NCI-H1048 (cell line): Measurements from ENCODE around the gene TMEM138.

ENCODE experiments used
- DNase-seq: peaks from one replicate; lab custom pipeline; 2025; lab: John Stamatoyannopoulos, UW

The TMEM138 gene

GRCh38 chr11:61361741-61362541, at the start of gene TMEM138, which contains the start of gene CYB561A3:
TSS of gene TMEM138 (plus strand) at chr11:61362374. CDS start at chr11:61364391, 2,017 bp downstream.
TSS of gene CYB561A3 (minus strand) at chr11:61361882. CDS start at chr11:61356713, 5,169 bp downstream.
- peak; percentile 89 for DNase-seq

- no peak for DNase-seq
Observed at GRCh38 chr11:61315260-61315659, 46.9 kb upstream of the TMEM138 start.

GRCh38 chr11:61325649-61326414, 36.3 kb upstream of the TMEM138 start:
- no peak for DNase-seq

GRCh38 chr11:61327669-61328071, 34.5 kb upstream of the TMEM138 start:
- DNase-seq: no peak

GRCh38 chr11:61328351-61328750, 33.8 kb upstream of the TMEM138 start:
- no peak for DNase-seq

DNA sequence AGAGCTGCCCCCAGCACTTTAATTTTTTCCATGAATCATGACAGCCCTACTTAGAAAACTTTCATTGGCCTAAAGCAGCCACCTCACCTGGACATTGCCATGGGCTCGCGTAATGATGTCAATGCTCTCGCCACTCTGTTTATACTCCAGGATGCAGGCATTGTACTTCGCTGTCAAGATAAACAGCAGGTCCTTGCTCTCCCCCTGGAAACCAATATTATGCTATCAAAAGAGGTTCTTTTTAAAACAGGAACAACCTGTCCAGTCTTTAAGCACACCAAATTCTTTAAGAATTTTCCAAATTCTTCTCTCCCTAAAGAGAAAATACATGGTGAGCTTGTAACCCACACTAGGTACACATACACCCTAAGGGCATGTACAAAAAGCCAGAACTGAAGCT, 32.3 kb upstream of the TMEM138 start:
- no peak for DNase-seq

- DNase-seq: no peak
Observed at GRCh38 chr11:61331651-61332050, 30.5 kb upstream of the TMEM138 start.

- no peak for DNase-seq
Observed at GRCh38 chr11:61332281-61332796, 29.8 kb upstream of the TMEM138 start.

GRCh38 chr11:61332797-61333549, 29.2 kb upstream of the TMEM138 start, which contains the start of the genes DDB1 and TKFC:
TSS of gene DDB1 (minus strand) at chr11:61333105. CDS start at chr11:61332968, 137 bp downstream.
TSS of gene TKFC (plus strand) at chr11:61333228. CDS start at chr11:61334729, 1,501 bp downstream.
- DNase-seq: peak; percentile 89

- no peak for DNase-seq
Observed at GRCh38 chr11:61333550-61334433, 28.4 kb upstream of the TMEM138 start.

DNA sequence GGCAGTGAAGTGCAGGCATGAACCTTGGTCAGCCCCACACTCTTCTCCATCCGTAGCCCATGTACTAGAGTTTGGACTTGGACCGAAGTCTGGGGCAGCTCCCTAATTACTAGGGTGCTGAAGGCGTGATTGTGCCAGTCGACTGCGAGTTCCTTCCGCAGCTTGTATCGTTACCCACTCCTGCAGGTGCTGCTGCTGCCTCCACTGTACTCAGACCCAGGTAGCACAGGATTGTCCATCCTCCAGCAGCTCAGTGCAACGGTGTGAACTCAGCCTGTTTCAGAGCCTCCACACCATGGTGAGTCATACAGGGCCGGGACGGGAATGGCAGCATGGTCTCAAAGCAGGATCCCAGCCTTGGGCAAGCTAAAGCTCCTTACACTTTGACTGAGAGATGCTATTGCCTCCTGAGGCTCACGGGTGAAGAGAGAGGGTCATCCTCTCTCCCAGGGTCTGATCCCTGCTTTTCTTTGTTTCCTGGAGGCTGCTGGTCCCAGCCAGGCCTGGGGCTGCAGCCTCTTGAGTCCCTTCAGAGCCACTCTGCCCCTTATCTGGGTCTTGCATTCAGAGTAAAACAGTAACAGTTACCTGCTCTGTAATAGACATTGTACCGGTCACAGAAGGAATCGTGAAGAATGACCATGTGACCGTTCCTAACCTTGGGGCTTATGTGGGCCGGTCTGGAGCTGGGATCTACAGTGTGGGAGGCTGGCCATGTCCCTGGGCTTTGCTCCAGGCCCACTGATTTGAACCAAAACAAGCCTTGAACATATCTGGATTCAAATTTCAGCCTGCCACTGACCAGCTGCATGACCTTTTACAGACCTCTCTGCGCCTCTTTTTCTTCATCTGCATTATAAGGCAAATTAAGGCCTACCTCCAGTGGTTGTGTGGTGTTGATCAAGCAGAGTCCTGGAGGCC, 27.5 kb upstream of the TMEM138 start:
- no peak for DNase-seq

DNA sequence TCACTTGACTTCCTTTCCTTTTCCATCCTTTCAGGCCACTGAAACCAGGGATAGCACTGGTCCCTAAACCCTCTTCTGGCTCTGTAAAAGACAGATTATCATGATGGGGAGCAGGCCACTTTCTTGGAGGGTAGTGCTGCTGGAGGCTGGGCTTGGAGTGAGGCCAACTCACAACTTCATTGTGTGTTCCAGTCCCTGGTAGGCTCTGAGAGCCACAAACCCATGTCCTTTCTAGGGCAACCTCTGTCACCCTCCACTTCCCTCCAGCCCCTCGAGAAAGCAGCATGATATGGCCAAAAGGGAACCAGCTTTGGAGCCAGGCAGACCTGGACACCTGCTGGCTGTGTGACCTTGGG, 26.8 kb upstream of the TMEM138 start:
- no peak for DNase-seq

- peak; percentile 64 for DNase-seq
Observed at GRCh38 chr11:61336171-61336935, 25.8 kb upstream of the TMEM138 start.

GRCh38 chr11:61337706-61338470, 24.3 kb upstream of the TMEM138 start:
- DNase-seq: no peak

GRCh38 chr11:61338783-61339489, 23.2 kb upstream of the TMEM138 start:
- DNase-seq: no peak

GRCh38 chr11:61339490-61339878, 22.7 kb upstream of the TMEM138 start:
- DNase-seq: no peak

- DNase-seq: no peak
Observed at GRCh38 chr11:61340979-61341378, 21.2 kb upstream of the TMEM138 start.

- DNase-seq: no peak
Observed at GRCh38 chr11:61341706-61342105, 20.5 kb upstream of the TMEM138 start.
